HG03060 (cell line): ENCODE results near the gene ORMDL3.
"Not testable (repeated sequence)": the region's sequence is repeated elsewhere in the genome, so short reads cannot be mapped to it uniquely, and the experiment has no call there.

Experiments used
- ATAC-seq: cut with Tn5 transposase; IDR thresholded peaks from one replicate; pipeline ENCODE4 v1.9.1; 2021; ENCODE audit warnings: low read depth, moderate number of reproducible peaks; ENCODE audit not compliant: unreplicated experiment

The ORMDL3 gene

GRCh38 chr17:39950871-39951348 lies 23.5 kb upstream of the ORMDL3 start:
- no peak for ATAC-seq

DNA sequence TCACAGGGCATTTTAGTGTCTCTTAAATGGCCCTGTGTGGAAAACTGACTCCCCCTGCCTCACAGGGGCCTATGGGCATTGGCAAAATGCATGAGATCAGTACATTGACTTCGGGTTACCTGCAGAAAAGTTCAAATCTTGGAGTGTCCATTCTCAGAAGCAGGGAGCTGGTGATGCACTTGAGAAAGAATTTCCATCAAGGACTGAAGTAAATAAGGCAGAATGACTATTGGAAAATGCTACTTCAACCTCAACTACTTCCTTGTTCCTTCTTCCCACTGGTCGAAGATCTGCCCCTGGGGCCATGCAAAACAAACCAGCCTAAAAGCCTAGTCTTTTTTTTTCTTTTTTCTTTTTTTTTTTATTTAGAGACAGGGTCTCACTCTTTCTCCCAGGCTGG lies 21.6 kb upstream of the ORMDL3 start:
- ATAC-seq, result no peak

DNA sequence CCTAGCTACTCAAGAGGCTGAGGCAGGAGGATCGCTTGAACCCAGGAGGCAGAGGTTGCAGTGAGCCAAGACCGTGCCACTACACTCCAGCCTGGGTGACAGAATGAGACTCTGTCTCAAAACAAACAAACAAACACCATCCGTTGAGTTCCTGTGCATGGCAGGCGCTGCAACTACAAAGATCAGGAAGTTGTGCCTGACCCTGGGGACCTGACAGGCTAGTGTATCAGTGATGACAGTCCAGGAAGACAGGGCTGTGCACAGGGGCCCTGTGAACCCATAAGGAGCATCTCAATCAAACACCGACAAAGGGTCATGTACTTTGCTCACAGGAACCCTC lies 21.1 kb upstream of the ORMDL3 start:
- ATAC-seq, result not testable (repeated sequence)

DNA sequence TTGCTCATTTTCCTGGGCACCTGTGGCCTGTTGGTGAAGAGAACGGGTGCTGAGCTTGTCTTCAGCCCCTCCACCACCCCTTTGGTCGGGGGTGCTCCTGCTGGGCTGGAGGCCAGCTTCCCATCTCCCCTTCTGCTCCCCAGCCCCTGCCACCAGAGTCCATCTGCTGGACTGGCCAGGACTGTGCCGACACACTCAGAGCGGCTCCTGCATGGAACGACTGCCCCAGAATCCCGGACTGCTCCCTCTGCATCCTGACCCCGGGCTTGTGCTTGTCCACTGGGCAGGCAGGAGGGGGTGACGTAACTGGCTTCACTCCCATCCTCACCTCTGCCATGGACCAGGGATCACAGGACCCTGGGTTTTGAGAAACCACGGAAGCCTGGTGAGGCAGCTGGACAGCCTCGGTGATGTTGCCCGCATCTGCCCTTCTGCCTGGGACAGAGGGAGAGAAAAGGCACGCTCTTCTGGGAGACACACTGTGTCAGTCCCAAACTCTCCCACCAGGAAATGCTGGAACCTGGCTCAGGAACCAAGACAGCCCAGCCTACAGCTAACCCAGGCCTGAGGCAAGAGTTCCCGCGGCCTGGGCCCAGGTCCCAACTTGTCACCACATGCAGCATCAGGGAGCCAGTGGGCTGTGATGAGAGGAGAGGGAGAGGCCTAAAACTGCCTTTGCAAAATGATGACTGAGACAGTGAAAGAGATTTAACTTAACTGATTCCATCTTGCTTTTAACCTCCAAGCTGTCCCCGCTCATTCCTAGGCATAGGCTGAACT lies 19.3 kb upstream of the ORMDL3 start:
- no peak for ATAC-seq

GRCh38 chr17:39944393-39944711 lies 17.0 kb upstream of the ORMDL3 start:
- ATAC-seq, result no peak

- no peak for ATAC-seq
Observed at GRCh38 chr17:39943702-39944392, 16.4 kb upstream of the ORMDL3 start.

- no peak for ATAC-seq
Observed at GRCh38 chr17:39939588-39940419, 12.4 kb upstream of the ORMDL3 start.

DNA sequence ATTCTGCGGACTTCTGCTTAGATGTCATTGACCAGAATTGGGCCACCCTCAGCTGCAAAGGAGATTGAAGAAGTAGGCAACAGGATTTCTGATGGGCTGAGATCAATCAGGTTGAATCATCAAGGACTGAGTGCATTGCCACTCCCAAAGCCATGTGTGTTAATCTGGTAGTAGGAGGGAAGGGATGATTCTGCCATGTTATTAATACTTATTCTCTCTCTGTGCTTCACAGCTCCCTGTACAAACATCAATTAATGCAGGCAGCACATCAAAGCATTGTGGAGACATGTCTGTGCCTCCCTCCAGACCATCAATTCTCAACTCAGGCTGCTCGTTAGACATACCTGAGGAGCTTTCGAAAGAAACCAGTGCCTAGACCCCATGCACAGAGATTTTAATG lies 11.7 kb upstream of the ORMDL3 start:
- ATAC-seq, result no peak

- no peak for ATAC-seq
Observed at GRCh38 chr17:39938140-39938869, 10.9 kb upstream of the ORMDL3 start.

DNA sequence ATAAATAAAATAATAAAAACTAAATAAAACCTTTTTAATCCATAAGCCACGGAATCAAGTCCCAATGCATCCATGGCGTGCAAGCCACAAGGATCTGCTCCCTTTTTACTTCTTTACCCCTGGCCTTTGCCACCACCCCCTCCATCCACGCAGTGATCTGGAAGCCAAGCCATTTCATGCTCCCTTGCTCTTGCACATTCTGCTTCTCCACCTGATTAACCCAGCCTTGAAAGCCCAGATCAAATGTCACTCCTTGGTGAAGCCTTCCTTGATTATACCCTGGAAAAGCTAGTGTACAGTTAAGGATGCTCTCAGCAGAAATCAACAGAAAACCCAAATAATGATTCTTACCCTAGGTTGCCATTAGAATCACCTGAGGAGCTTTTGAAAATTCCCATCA lies 10.0 kb upstream of the ORMDL3 start:
- ATAC-seq, result no peak

DNA sequence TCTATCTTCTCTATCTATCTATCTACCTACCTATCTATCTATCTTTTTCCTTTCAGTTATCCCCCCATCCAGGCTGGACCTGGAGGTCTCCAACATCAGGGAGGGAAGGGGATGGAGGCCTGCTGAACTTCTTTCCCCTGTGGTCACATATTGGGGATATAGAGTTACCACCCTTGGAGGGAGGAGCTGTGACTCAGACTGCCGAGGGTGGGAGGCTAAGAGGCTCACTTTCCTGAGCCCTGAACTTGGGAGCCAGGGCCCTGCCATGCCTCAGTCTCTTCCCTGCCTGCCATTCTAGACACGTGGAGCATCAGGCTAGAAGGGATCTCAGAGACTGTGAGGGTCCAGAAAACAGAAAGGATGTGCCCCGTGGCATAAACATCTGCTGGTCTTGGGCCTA lies 8.5 kb upstream of the ORMDL3 start:
- ATAC-seq, result no peak

- no peak for ATAC-seq
Observed at GRCh38 chr17:39934324-39934723, 6.9 kb upstream of the ORMDL3 start.

GRCh38 chr17:39933912-39934311 lies 6.5 kb upstream of the ORMDL3 start:
- ATAC-seq, result no peak

DNA sequence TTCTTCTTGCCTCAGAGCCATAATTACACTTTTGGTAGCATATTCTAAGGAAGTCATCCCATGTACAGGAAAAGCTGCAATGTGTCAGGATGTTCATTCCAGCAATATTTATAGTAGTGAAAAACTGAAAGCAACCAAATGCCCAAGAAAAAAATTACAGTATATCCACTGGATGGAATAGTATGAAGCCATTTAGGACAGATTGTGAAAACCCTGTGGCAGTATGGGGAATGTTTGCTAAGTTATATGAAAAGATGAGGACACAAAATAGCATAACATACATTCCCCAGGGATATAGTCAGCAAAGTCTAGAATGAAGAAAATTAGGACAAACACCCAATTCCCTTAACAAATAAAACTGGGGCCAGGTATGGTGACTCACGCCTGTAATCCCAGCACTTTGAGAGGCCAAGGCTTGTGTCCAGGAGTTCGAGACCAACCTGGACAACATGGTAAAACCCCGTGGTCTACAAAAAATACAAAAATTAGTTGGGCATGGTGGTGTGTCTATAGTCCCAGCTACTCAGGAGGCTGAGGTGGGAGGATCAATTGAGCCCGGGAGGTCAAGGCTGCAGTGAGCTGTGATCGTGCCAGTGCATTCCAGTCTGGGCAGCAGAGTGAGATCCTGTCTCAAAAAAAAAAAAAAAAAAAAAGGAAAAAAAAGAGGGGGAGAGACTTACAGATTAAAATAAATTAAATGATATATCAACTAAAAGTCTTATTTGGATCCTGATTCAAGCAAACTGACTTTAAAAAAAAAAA lies 2.4 kb upstream of the ORMDL3 start:
- no peak for ATAC-seq

- no peak for ATAC-seq
Observed at GRCh38 chr17:39928858-39929645, 1.7 kb upstream of the ORMDL3 start.

DNA sequence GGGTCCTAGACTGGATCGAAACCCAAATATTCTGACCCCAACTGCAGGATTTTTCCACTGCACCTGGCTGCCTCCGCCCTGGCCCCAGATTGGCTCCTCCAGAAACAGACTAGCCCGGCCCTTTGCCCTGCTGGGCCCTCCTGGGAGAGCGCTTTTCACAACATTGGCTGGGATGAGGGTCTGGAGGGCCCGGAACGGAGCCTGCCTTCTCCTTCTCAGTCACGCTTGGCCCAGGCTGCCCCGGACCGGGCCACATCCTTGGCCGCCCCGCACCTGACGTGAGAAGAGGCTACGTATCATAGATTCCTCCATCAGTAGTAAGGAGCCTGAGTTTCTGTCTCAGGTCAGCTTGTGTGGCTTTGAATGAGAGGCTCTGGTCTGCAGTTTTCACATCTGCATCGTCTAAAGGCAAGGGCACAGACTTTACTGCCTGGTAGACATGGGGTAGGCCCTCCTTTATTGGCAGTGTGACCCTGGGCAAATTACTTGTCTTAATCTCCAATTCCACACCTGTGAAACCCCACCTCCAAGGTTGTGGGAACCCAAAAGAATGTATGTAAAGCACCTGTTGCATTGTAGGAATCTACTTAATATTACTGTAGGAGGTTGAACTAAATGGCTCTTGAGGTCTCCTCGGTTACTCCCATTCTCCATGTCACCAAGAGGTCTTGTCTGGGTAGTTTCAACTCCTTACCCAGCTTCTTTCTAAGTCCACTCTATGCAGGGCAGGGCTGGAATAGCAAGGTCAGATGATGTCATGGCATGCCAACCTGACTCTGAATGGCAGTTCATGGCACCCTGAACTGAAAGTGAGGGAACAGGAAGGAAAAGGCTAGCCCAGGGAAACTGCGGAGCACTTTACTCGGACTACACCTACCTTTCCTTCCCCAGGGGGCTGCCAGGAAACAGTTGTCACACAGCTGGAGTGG lies 792 bp upstream of the ORMDL3 start:
- ATAC-seq, result no peak

DNA sequence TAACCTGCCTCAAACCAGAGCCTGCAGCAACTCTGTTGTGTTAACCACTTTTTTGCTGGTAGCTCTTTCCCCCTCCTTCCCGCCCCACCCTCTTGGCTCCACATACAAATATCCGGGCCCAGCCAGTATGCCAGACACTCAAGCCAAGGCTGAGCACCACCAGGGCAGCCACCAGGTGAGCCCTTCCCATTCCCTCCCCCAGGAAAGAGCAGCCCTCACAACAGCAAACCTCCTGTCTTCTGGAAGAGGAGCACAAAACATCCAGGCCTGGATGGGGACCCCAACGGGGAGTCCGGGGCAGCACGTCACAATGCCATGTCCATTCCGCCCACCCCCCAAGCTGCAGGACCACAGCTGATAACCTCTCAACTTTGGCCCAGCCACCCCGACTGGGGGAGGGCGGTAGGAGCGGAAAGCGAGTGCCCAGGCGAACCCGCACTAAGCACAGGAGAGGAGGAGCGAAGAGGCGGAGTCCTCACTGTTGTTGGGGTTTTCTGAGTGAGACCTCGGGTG lies 757 bp downstream of the ORMDL3 start:
- no peak for ATAC-seq

GRCh38 chr17:39926135-39926587 lies 1.2 kb downstream of the ORMDL3 start:
- no peak for ATAC-seq
